HG03103 (cell line): ENCODE results near the gene CLRN3.
A peak's percentile ranks its signal among the peaks of the same experiment; 100 is the strongest.

Experiments
- ATAC-seq: cut with Tn5 transposase; IDR thresholded peaks from one replicate; pipeline ENCODE4 v1.9.1; 2021; ENCODE audit warnings: low read depth; ENCODE audit not compliant: unreplicated experiment

CLRN3 gene

GRCh38 chr10:127877116-127877515 lies 15.6 kb downstream of the CLRN3 start:
- no peak for ATAC-seq

DNA sequence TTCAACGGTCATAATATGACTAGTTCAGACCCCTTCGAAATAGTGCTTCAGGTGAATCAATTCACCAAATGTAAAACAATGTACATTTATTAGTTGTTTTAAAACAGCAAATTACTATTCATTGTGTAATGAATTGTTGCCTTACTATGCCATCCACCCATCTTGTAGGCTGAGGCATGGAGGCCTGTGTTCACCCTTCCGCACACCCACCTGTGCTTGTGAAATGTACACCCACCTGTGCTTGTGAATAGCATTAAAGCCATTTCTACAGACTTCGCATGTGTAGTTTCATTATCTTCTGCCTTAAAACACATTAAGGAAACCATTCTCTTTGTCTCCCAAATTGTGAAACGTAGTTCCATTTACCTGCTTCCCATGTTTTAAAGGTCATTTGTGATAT lies 16.8 kb downstream of the CLRN3 start:
- no peak for ATAC-seq

DNA sequence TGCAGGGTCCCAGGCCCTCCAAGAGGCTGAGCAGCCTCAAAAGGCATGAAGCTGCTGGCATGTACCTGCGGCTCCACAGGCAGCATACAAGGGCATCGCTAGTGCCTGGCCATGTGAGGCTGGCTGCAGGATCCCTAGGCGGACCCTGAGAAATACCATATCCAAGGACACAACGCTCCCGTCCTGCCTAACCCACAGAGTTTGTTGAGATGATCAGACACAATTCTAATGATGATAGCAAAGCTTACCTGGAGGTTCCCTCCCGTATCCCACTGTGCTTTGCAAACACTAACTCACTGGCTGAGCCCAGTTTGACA lies 17.3 kb downstream of the CLRN3 start:
- ATAC-seq = no peak

DNA sequence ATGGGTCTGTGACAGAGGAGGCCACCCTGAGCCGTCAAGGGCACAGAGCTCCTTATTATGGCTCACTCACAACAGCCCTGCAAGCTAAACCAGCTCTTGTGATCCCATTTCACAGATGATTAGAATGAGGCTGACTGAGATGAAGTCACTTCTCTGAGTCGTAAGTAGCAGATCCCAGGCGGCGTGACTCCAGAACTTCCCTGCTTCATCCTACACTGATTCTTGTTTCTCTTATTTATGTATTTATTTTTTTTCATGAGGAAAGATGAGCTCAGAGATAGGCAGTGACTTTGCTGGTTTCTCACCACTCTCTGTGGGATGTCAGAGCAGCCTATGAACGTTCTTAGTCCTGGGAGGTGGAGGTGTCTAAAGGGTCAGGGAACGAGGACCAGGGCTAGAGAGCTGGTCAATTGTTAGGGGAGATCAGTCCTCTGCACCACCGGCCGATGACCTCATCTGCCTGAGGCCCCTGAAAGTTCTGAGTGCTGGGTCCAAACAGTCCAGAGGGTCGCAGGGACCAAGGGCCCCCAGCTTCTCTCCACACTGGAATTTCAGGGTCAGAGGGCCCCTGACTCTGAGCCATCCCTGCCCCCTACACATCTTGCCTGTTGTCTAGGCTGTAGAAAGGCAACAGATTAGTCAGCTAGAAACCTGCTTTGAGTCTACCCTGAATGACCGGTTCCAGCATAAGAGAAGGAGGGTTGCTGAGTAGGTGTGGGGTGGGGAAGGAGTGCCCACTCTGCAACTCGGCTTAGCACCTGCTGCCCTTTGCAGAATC lies 17.9 kb downstream of the CLRN3 start:
- ATAC-seq = no peak

- no peak for ATAC-seq
Observed at GRCh38 chr10:127873901-127874470, 18.8 kb downstream of the CLRN3 start.

DNA sequence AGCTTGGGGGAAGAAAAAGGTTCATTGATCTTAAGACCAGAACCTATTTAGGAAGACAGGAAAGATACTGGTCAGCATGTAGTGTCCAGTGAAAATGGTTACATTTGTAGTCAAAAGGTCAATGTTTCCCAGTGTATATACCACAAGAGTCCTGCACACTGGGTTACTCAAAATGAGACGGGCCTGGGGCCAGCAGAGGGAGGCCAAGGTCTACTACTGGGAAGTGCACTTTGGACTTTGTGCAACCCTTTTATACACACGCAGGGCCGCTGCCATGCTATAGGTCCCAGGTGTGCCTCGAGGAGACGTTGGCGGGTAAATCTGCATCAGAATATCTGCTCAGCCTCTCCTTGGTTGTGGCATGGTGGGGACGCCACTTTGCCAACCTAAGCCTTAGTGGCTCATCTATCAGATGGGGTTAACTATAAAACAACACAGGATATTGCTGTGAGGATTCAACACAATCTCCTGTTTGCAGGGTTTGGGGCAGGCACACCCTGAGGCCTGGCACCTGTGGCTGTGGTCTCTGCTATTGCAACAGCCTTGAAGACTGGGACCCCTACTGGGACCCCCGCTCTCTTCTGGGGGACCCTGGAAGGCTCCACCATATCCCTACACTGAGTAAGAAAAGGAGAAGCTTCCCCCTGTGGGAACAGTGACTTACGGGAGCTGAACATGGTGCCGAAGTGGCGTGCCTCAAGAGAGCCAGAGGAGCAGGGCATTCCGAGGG lies 19.7 kb downstream of the CLRN3 start:
- ATAC-seq = no peak

GRCh38 chr10:127872011-127872761 lies 20.6 kb downstream of the CLRN3 start:
- no peak for ATAC-seq

DNA sequence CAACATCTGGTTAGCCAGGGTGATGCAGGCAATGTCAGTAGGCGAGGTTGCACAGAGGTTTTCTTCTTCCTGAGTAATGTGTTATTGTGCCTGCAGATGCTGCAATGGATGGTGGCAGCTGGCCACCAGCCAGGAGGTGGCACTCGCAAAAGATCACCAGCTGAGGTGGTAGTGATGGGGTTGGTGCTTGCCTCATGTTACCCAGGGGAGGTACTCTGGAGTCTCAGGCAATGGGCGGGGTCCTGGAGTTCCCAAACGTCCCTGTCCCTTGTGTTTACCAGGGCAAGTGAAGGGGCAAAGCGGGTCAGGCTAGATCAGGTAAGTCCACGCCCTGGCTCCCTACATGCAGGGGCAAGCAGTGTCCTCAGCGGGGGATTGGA lies 21.1 kb downstream of the CLRN3 start:
- ATAC-seq = no peak

GRCh38 chr10:127869329-127869728 lies 23.4 kb downstream of the CLRN3 start:
- no peak for ATAC-seq

GRCh38 chr10:127867805-127868204 lies 24.9 kb downstream of the CLRN3 start:
- ATAC-seq = no peak

- ATAC-seq = no peak
Observed at GRCh38 chr10:127866276-127867013, 26.3 kb downstream of the CLRN3 start.

DNA sequence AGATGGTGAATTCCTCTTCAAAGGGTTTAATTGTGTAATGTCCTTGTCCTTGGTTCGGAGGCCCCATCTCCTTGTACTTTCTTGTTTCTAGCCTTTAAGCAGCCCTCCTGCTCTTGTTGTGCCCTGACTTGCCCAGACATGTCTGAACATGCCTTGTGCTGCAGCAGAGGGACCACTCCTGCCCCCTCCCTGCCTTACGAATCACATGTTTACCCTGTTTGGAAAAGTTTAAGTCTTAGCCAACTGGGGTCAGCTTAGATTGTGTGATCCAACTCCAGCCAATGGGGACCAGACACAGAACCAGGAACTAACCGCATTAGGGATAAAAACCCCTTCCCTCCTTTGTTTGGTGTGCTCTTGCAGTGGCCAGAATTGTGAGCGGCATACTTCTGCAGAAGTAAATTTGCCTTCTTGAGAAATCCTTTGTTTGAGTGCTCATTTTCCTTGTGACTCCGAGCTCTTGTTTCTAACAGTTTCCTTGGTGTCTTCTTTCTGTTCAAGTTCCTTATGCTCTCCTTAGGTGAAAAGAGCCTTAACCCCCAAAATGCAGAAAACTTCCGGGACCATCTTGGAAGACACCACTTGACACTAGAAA lies 29.4 kb downstream of the CLRN3 start:
- ATAC-seq = no peak

DNA sequence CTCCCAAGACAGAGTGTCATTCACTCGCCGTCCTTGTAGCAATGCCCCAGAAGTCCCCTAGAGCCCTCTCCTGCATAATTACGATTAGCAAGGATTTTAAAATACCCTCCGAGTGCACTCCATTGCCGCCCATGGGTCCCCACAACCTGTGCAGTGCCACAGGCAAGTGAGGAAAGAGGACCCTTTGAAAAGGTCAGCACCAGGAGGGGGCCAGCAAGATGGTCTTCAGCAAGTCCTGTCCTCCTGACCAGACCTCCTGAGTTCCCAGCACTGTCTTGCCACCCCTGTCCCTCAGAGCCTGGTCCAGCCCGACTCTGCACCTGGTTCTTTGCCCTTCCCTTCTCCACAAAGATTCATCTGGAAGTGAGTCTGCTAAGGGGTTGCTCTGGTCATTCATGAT lies 32.1 kb downstream of the CLRN3 start:
- ATAC-seq = no peak

- ATAC-seq = no peak
Observed at GRCh38 chr10:127855976-127856375, 36.8 kb downstream of the CLRN3 start.

GRCh38 chr10:127855591-127855881 lies 37.2 kb downstream of the CLRN3 start:
- no peak for ATAC-seq

- peak; percentile 68 for ATAC-seq
Observed at GRCh38 chr10:127854769-127855590, 37.8 kb downstream of the CLRN3 start.

DNA sequence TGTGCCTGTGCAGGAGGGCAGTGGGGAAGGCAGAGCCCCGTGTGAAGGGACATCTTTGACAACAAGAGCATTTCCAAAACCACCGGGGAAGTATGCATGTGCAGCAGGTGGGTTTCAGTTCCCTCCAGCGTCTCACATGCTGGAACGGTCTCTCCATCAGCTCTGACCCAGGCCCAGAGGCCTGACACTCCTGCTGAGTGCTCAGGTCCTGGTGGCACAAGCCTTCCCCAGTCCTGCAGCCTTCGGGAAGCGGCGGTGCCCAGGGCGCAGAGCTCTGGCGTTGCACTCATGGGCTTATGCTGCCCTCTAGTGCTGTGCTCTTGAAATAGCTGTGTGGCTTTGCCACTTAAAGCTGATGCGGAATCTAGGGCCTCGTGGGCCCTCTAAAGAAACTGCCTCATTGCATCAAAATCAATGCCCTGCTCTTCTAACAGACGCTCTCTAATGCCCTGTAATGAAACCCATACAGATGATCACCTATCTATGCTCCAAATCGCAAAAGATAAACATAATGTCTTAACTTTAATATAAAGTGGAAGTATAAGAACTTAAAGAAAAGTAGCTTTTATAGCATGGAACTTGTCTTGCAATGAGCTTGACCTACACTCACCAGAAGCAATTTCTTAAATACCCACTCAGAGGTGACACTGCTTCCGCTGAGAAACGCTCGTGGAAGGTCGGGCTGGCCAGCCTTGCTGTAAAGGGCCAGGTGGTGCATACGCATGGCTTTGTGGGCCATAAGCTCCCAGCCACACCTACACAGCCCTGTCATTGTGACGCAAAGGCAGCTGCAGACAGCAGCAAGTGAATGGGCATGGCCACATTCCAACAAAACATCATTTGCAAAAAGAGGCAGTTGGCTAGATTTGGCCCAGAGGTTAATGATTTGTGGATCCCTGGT lies 38.6 kb downstream of the CLRN3 start:
- ATAC-seq = peak; percentile 53

DNA sequence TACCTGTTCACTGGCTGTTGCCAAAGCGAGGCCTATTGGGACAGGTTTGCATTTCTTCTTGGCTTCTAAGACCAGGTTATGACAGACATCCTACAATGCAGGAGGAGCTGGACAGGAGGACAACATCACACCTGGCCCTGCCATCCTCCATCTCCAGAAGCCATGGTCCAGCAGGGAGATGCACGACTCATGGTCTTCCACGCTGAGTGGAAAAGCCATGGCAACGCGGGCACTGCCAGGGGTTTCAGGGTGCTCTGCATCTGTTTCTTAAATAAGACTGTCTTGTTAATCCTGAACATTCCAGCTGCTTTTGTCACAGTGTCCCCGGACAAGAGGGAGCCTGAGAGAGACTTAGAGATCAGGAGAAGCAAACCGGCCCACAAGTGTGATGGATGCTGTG lies 40.3 kb downstream of the CLRN3 start:
- no peak for ATAC-seq
